Aorta (tissue), 5 donors: Measurements from ENCODE around the gene APMAP. TPM values are rescaled to one million over a fixed set of nuclear protein-coding genes. Genes with fewer than 3 reads are reported as not detected.

Experiments used
- ATAC-seq: fragments of 200-7000 bp; cut with Tn5 transposase; one replicate; pipeline ENCODE4 v1.9.1; 2022; ENCODE audit warnings: moderate library complexity; ENCODE audit not compliant: low FRiP score
- DNase-seq, 2 donors: peaks; one replicate each; pipeline ENCODE4 v3.0.0-alpha.2; 2020
- H3K27ac ChIP-seq, 2 donors: one replicate each; pipeline ENCODE4 v1.5.1; 2013; ENCODE audit warnings: low read length in 2 of 2, mild to moderate bottlenecking in 2 of 2, moderate library complexity in 2 of 2, control low read depth in 1 of 2, inconsistent platforms in 1 of 2, low read depth in 1 of 2
- H3K27me3 ChIP-seq, 2 donors: one replicate each; pipeline ENCODE4 v1.6.1; 2013; ENCODE audit warnings: control low read depth in 1 of 2, low read length in 1 of 2, mild to moderate bottlenecking in 1 of 2, moderate library complexity in 1 of 2; ENCODE audit not compliant: insufficient read depth in 2 of 2, control insufficient read depth in 1 of 2
- H3K36me3 ChIP-seq, 2 donors: one replicate each; pipeline ENCODE4 v1.6.1; 2013; ENCODE audit warnings: control low read depth in 1 of 2, low read length in 1 of 2, mild to moderate bottlenecking in 1 of 2; ENCODE audit not compliant: insufficient read depth in 2 of 2, control insufficient read depth in 1 of 2
- H3K4me1 ChIP-seq, 2 donors: one replicate each; pipeline ENCODE4 v1.6.1; 2013; ENCODE audit warnings: low read length in 2 of 2, control low read depth in 1 of 2, mild to moderate bottlenecking in 1 of 2, moderate library complexity in 1 of 2; ENCODE audit not compliant: insufficient read depth in 2 of 2, control insufficient read depth in 1 of 2
- H3K4me3 ChIP-seq, 2 donors: one replicate each; pipeline ENCODE4 v1.5.1; 2013; ENCODE audit warnings: low read length in 2 of 2, control low read depth in 1 of 2, mild to moderate bottlenecking in 1 of 2
- H3K9me3 ChIP-seq: one replicate; pipeline ENCODE4 v1.6.1; 2013; ENCODE audit warnings: mild to moderate bottlenecking, low read length; ENCODE audit not compliant: control insufficient read depth
- WGBS, 2 donors: extraction: QIAGEN DNeasy Blood & Tissue Kit; methylation state at CpG; one replicate each; pipeline ENCODE4 v1.1.7; 2013; 5-methylcytosine and 5-hydroxymethylcytosine counted together
- intact Hi-C, 2 donors: fragments of 100-400 bp; cut with DNase I; formaldehyde crosslinking; loops; one replicate each; pipeline versions ENCODE4 v1.14.2 to v1.15.0; 2022
- polyA plus RNA-seq, 2 donors: library from polyadenylated mRNA; stranded (reverse); fragments of 200-250 nt; gene quantifications; one replicate each; pipeline ENCODE4 v1.2.3, GENCODE V29; 2013
- total RNA-seq, 2 donors: library from RNA; stranded (reverse); fragmentation: NEBNext Ultra II Directional; extraction: Animal tissue kit (Norgen Biotek cat#: 25700); gene quantifications; one replicate each; pipeline ENCODE4 v1.2.1, GENCODE V29; 2021
- donor health status: healthy with polysubstance abuse.
- donor health status: Bipolar disorder and iron deficiency.
- donor health status: DM: no; HTN: no; CAD: no.
- donor health status: DM: no; HTN: no; CAD: no.
- donor health status: DM: yes; HTN: yes; CAD: no.

Gene APMAP
- total and polyA plus RNA-seq, 4 donors: 23.4 to 54.1 (median 40.8) TPM

DNA sequence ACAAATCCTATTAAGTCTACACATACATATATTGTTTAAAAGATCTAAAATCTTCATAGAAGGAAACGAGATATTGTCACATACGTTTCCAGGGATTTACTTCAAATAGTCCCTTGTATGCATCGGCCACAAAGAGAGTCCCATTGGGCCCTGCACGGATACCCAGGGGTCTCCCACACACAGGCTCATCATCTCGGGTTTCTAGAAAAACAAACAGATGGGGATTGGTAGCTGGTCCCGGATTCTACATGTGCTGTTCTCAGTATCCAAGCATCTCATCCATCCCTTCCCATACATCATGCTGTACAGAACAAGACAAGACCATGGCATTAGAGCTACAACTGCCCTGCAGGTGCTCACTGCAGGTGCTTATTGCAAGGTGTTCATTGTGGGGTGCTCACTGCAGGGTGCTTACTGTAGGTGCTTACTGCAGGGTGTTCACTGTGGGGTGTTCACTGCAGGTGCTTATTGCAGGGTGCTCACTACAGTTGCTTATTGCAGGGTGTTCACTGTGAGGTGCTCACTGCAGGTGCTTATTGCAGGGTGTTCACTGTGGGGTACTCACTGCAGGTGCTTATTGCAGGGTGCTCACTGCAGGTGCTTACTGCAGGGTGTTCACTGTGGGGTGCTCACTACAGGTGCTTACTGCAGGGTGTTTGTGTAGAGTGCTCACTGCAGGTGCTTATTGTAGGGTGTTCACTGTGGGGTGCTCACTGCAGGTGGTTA is 21.0 kb downstream of the APMAP start:
- no peak overlapping the region for H3K4me3 ChIP-seq
- no peaks in the 10 kb centered on the region for H3K27me3 ChIP-seq
- intact Hi-C loops: no loop called here
- WGBS, 2 donors: 59 to 69% methylated on average over 6 of the region's 6 CpGs
- H3K27ac ChIP-seq: no peak overlapping the region
- no peaks in the 10 kb centered on the region for H3K4me1 ChIP-seq
- peaks cover 0 to 11% of the 10 kb centered on the region in 2 donors for H3K36me3 ChIP-seq
- H3K9me3 ChIP-seq: no peaks in the 10 kb centered on the region
- DNase-seq (no peak), ATAC-seq (no peak)

DNA sequence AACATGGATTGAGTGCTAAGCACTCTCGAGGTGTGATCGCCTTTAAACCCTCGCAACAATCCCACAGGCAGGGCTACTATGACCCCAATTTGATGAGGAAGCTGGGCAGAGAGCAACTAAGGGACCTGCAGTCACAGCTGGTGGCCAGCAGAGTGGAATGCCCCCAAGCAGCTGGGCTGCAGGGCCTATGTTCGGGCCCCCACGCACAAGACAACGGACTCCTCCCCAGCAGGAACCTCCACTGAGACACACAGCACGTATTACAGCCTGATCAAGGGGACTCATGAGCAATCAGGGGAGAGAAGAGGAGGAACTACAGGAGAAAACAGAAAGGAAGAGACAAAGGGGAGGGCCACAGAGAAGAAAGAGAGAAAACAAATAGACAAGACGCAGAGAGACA is 21.8 kb downstream of the APMAP start:
- peaks cover 0 to 13% of the 10 kb centered on the region in 2 donors for H3K36me3 ChIP-seq
- no peak overlapping the region for H3K27ac ChIP-seq
- H3K4me3 ChIP-seq: no peak overlapping the region
- DNase-seq: no peak
- no peaks in the 10 kb centered on the region for H3K4me1 ChIP-seq
- ATAC-seq: no peak
- no peaks in the 10 kb centered on the region for H3K27me3 ChIP-seq
- no peaks in the 10 kb centered on the region for H3K9me3 ChIP-seq
- 81 to 87% methylated on average over 8 of the region's 8 CpGs for WGBS, 2 donors
- intact Hi-C loops: no loop called here

DNA sequence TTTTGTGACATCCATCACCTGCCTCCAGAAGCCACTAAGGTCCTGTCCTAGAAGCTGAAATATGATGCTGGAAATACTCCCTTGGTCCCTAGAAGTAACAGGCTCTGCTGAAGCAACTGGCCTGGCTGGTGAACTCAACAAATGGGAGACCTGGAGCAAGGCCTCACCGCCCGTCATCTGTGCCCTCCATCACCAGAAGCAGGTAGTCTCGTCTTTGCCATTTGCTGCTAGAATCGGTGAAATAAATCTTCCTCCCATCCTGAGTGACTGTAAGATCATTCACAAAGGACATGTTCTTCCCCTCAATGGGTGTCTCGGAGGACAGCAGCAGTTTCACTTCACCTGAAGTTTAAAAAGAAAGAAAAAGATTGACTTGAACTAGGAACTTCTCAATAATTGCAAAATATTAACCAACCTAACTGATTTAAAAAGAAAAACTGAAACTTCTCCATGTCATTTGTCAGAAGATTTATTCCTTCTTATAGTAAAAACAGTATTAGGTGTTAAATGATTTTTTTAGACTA is 22.5 kb downstream of the APMAP start:
- intact Hi-C loops: no loop called here
- Histone ChIP-seq H3K36me3 (peaks cover 0 to 13% of the 10 kb centered on the region in 2 donors), H3K9me3 (no peaks in the 10 kb centered on the region), H3K27ac (no peak overlapping the region), H3K27me3 (no peaks in the 10 kb centered on the region), H3K4me1 (no peaks in the 10 kb centered on the region), H3K4me3 (no peak overlapping the region)
- no peak for DNase-seq
- ATAC-seq: no peak
- WGBS, 2 donors: 93 to 98% methylated on average over 5 of the region's 5 CpGs

DNA sequence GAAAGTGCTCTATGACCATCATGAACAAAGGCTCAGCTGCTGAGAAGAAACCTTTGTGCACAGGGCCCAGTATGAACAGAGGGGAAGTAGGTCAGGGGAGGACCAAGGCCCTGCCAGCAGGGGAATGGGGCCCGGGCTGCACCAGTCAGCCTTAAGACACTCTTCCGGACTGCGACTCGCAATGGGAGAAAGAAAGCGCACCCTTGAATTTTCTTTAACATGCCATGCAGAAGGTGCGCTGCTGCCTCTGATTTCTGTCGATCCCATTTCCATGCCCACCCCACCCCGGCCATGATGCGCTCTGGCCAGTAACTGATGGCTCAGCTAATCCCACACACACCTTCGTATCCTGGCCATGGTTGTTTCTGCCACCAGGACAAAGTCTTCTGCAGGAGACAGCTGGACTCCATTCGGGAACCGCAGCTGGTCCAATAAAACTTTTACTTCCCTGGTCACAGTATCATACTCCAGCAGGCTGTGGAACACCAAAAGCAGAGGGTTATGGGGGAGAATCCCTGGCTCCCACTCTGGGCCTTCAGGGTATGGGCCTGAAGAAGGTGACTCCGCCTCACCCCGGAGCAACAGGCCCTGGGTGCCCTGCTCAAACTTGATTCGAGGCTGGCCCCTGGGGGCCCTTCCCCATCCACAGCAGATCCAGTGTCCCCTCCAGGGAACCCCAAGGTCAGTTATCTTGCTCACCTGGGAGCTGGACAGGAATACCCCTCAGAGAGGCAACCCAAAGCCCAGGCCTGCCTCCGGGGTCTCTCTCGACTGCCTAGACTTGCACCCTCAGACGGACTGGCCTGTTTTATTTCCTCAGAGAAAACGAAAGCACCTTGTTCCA is 23.1 kb downstream of the APMAP start:
- DNase-seq: no peak
- WGBS, 2 donors: 92 to 94% methylated on average over 19 of the region's 19 CpGs

DNA sequence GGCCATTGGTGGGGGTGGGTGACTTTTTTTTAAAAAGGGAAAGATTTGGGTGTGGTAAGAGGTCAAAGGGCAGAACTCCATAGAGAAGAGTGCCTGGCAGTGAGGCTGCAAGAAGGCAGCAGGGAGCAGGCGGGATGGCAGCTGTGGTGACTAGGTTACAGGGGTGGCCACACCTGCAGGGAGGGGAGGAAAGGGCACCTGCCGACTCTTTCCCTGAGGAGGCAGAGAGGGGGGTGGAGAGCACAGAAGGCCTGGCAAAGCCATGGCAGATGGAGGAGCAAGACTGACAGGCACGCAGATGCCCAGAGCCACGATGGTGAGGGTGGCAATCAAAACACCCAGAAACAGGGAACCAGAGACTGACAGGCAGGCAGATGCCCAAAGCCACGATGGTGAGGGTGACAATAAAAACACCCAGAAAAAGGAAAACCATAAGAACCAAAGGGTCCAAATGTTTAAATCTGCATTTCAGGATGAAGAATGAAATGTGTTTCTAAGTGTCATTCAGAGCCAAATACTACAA is 24.2 kb downstream of the APMAP start:
- DNase-seq (no peak), ATAC-seq (no peak)

More for the DNA sequence above, 23.1 kb downstream of the APMAP start:
- Histone ChIP-seq H3K27ac (no peak overlapping the region), H3K36me3 (peaks cover 0 to 13% of the 10 kb centered on the region in 2 donors), H3K4me3 (no peak overlapping the region), H3K4me1 (no peaks in the 10 kb centered on the region), H3K27me3 (no peaks in the 10 kb centered on the region), H3K9me3 (no peaks in the 10 kb centered on the region)
- intact Hi-C loops: no loop called here
- no peak for ATAC-seq

DNA sequence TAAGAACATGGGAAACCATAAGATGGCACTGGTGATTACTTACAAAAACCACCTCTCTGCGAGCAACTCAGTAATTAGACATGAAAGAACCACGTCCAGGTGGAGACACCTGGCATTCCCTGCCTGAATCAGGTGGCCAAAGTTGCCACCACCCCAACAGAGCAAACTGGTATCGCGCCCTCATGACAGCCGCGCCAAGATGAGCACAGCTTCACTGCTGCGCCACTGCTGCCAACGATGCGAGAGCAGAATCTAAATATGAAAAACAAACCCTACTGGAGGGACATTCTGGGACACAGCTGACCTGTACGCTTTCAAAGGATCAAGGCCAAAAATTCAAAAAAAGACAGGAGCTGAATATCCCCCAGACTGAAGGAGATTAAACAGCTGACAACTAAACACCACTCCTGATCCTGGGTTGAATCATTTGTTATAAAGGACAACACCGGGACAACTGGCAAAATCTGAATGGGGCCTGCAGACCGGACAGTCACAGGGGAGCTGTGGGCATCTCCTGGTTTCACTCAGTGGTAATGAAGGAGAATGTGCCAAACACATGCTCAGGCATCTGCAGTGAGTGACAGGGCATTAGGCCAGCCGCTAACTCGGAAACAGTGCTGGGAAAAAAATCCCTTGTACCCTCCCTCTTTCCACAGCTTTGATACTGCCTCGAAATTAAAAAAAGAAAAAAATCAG is 26.1 kb downstream of the APMAP start:
- Histone ChIP-seq H3K36me3 (peaks cover 0 to 12% of the 10 kb centered on the region in 2 donors), H3K27ac (no peak overlapping the region), H3K4me1 (no peaks in the 10 kb centered on the region), H3K27me3 (no peaks in the 10 kb centered on the region), H3K4me3 (no peak overlapping the region), H3K9me3 (no peaks in the 10 kb centered on the region)
- intact Hi-C loops: no loop called here
- DNase-seq (no peak), ATAC-seq (no peak)
- WGBS, 2 donors: 90% methylated on average over 15 of the region's 15 CpGs

More for the DNA sequence above, 24.2 kb downstream of the APMAP start:
- Histone ChIP-seq H3K27ac (no peak overlapping the region), H3K4me3 (no peak overlapping the region), H3K36me3 (peaks cover 0 to 17% of the 10 kb centered on the region in 2 donors), H3K9me3 (no peaks in the 10 kb centered on the region), H3K27me3 (no peaks in the 10 kb centered on the region), H3K4me1 (no peaks in the 10 kb centered on the region)
- intact Hi-C loops: no loop called here
- WGBS, 2 donors: 85 to 91% methylated on average over 5 of the region's 5 CpGs

DNA sequence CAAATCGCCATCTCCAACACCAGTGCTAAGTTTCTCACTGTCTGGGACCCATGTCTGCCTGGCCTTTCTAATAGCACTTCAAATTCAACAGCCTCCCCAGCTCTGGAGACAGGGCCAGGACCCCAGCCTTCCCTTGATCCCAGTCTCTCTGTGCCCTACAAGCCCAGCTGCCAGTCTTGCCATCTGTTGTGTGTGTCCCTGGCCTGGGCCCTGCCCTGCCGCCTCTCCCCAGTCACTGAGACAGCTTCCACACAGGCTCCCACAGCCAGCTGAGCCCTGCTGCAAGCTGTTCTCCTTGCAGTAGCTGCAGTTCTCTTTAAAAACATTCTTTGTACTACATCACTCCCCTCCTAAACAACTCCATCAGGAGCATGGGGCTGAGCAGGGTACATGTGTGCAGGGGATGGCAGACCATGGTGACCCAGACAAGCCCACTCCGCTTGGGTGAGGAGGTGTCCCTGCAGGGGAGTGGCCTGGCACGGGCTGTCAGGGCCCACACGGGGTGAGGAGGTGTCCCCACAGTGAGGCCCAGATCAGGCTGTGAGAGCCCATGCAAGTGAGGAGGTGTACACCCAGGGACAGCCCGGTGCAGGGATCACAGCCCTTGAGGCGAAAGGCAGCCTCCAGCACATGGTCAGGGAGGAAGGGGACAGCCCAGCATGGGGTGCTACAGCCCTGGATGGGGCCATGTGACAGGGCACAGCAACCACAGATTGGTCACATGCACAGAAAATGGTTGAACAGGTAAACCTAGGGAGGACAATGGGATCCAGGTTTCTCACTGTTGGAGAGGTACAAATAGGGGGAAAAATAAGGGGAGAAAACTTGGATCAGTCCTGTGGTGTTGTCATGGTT is 27.3 kb downstream of the APMAP start:
- Histone ChIP-seq H3K9me3 (no peaks in the 10 kb centered on the region), H3K27ac (no peak overlapping the region), H3K36me3 (peaks cover 0 to 12% of the 10 kb centered on the region in 2 donors), H3K27me3 (no peaks in the 10 kb centered on the region), H3K4me3 (no peak overlapping the region), H3K4me1 (no peaks in the 10 kb centered on the region)
- intact Hi-C loops: no loop called here
- 89 to 93% methylated on average over 7 of the region's 7 CpGs for WGBS, 2 donors
- no peak for DNase-seq
- no peak for ATAC-seq

DNA sequence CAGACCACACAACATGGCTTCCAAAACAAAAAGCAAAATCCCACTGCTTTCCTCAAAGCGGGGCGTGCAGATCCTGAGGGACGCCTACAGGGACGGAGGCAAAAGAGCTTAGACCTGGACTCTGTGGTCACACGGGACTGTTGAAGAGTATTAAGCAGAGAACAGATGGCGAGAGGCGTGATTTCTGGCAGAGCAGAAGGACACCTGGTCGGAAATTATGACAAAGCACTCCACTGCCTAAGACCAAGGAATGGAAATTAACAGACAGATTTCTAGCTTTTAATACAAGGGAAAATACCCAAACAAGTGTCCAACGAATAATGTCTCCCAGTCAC is 28.1 kb downstream of the APMAP start:
- Histone ChIP-seq H3K36me3 (peaks cover 0 to 9% of the 10 kb centered on the region in 2 donors), H3K27ac (no peak overlapping the region), H3K27me3 (no peaks in the 10 kb centered on the region), H3K4me1 (no peaks in the 10 kb centered on the region), H3K9me3 (no peaks in the 10 kb centered on the region), H3K4me3 (no peak overlapping the region)
- DNase-seq (no peak), ATAC-seq (no peak)
- WGBS, 2 donors: 92% methylated on average over 9 of the region's 9 CpGs
- intact Hi-C loops: no loop called here
